HEK293 (cell line): ENCODE results near the gene RCC1.

Experiments used
- CTCF ChIA-PET: fragments of 350-600 bp; formaldehyde crosslinking; extraction: SDS; loops from one replicate; lab custom pipeline; 2021; ENCODE audit warnings: antibody characterized with exemption; lab: Yijun Ruan, JAX
- POLR2A ChIA-PET: fragments of 300-600 bp; formaldehyde crosslinking; extraction: SDS; loops from one replicate; lab custom pipeline; 2020; ENCODE audit warnings: antibody characterized with exemption, inconsistent platforms; lab: Yijun Ruan, JAX
- H3K27ac ChIP-seq: fragments of 200-500 bp; sonication (Bioruptor generic); 2 replicates; pipeline ENCODE4 v1.5.1; 2014; ENCODE audit warnings: low read depth, low read length, control low read depth, inconsistent platforms; ENCODE audit errors: extremely low read depth
- H3K36me3 ChIP-seq, 2 experiments: fragments of 200-500 bp in 1 of 2; sonication (Bioruptor generic) in 1 of 2; 1 replicate in 1 of 2; 2 replicates in 1 of 2; pipeline ENCODE4 v1.5.1; 2014 to 2017; ENCODE audit warnings: inconsistent platforms in 2 of 2, low read length in 2 of 2; ENCODE audit not compliant: control insufficient read depth in 2 of 2, insufficient read depth in 1 of 2
- H3K4me1 ChIP-seq: fragments of 200-500 bp; sonication (Bioruptor generic); 2 replicates; pipeline ENCODE4 v1.5.1; 2014; ENCODE audit warnings: mild to moderate bottlenecking, low read length, inconsistent platforms; ENCODE audit not compliant: control insufficient read depth, insufficient read depth
- H3K4me3 ChIP-seq: 2 replicates; pipeline ENCODE4 v1.5.1; 2011; ENCODE audit warnings: low read depth, mild to moderate bottlenecking, control low read depth, low read length, moderate library complexity
- H3K9me3 ChIP-seq: fragments of 200-500 bp; sonication (Bioruptor generic); 2 replicates; pipeline ENCODE4 v1.5.1; 2014; ENCODE audit warnings: low read depth, low read length, inconsistent platforms; ENCODE audit not compliant: control insufficient read depth, insufficient read depth
- BCL11B ChIP-seq: fragments of 450-650 bp; formaldehyde crosslinking; IDR thresholded peaks from 2 replicates; pipeline ENCODE4 v1.5.1; 2016; ENCODE audit warnings: low read depth, missing biosample characterization, missing genetic modification characterization
- CTCF ChIP-seq: fragments of 450-650 bp; formaldehyde crosslinking; IDR thresholded peaks from 2 replicates; pipeline ENCODE4 v1.5.1; 2016; ENCODE audit warnings: missing biosample characterization, missing genetic modification characterization
- HOXA7 ChIP-seq: sonication (generic); formaldehyde crosslinking; IDR thresholded peaks from 2 replicates; pipeline ENCODE4 v1.8.1; 2022; ENCODE audit warnings: missing genetic modification reagents, borderline replicate concordance
- IKZF3 ChIP-seq: fragments of 450-650 bp; IDR thresholded peaks from 2 replicates; pipeline ENCODE4 v1.5.0; 2018; ENCODE audit warnings: missing biosample characterization, mild to moderate bottlenecking, missing genetic modification characterization, moderate library complexity
- KLF17 ChIP-seq: fragments of 450-650 bp; formaldehyde crosslinking; IDR thresholded peaks from 2 replicates; pipeline ENCODE4 v1.5.1; 2016; ENCODE audit warnings: missing biosample characterization, missing genetic modification characterization
- MYNN ChIP-seq: fragments of 450-650 bp; formaldehyde crosslinking; IDR thresholded peaks from 2 replicates; pipeline ENCODE4 v1.5.1; 2016; ENCODE audit warnings: missing biosample characterization, missing genetic modification characterization, borderline replicate concordance
- PRDM10 ChIP-seq: fragments of 450-650 bp; formaldehyde crosslinking; IDR thresholded peaks from 2 replicates; pipeline ENCODE4 v1.5.1; 2016; ENCODE audit warnings: missing biosample characterization, missing genetic modification characterization
- SP3 ChIP-seq: fragments of 450-650 bp; formaldehyde crosslinking; IDR thresholded peaks from 2 replicates; pipeline ENCODE4 v1.5.1; 2016; ENCODE audit warnings: missing biosample characterization, missing genetic modification characterization
- SP7 ChIP-seq: fragments of 450-650 bp; formaldehyde crosslinking; IDR thresholded peaks from 2 replicates; pipeline ENCODE4 v1.5.1; 2016; ENCODE audit warnings: missing biosample characterization, missing genetic modification characterization
- ZBTB11 ChIP-seq: fragments of 450-650 bp; formaldehyde crosslinking; conservative IDR thresholded peaks from 2 replicates; pipeline ENCODE4 v1.5.1; 2016; ENCODE audit warnings: low read depth, missing biosample characterization, missing genetic modification characterization
- ZBTB8A ChIP-seq: fragments of 450-650 bp; formaldehyde crosslinking; IDR thresholded peaks from 2 replicates; pipeline ENCODE4 v1.5.1; 2016; ENCODE audit warnings: missing biosample characterization, missing genetic modification characterization
- ZFHX2 ChIP-seq: fragments of 450-650 bp; formaldehyde crosslinking; conservative IDR thresholded peaks from 2 replicates; pipeline ENCODE4 v1.5.1; 2016; ENCODE audit warnings: missing biosample characterization, missing genetic modification characterization
- ZIC2 ChIP-seq: fragments of 450-650 bp; formaldehyde crosslinking; IDR thresholded peaks from 2 replicates; pipeline ENCODE4 v1.5.1; 2016; ENCODE audit warnings: missing biosample characterization, missing genetic modification characterization
- ZNF157 ChIP-seq: fragments of 450-650 bp; formaldehyde crosslinking; IDR thresholded peaks from 2 replicates; pipeline ENCODE4 v1.5.1; 2016; ENCODE audit warnings: missing biosample characterization, missing genetic modification characterization
- ZNF266 ChIP-seq: fragments of 450-650 bp; formaldehyde crosslinking; IDR thresholded peaks from 2 replicates; pipeline ENCODE4 v1.5.1; 2016; ENCODE audit warnings: missing biosample characterization, missing genetic modification characterization, low read depth
- ZNF416 ChIP-seq: fragments of 450-650 bp; formaldehyde crosslinking; IDR thresholded peaks from 2 replicates; pipeline ENCODE4 v1.5.1; 2016; ENCODE audit warnings: missing biosample characterization, missing genetic modification characterization
- ZNF510 ChIP-seq: fragments of 450-650 bp; formaldehyde crosslinking; IDR thresholded peaks from 2 replicates; pipeline ENCODE4 v1.5.1; 2018; ENCODE audit warnings: mild to moderate bottlenecking, missing genetic modification characterization, missing biosample characterization; ENCODE audit not compliant: insufficient replicate concordance
- ZNF529 ChIP-seq: fragments of 450-650 bp; formaldehyde crosslinking; IDR thresholded peaks from 2 replicates; pipeline ENCODE4 v1.5.1; 2017; ENCODE audit warnings: missing genetic modification characterization, missing biosample characterization; ENCODE audit not compliant: insufficient replicate concordance
- ZNF561 ChIP-seq: fragments of 450-650 bp; IDR thresholded peaks from 2 replicates; pipeline ENCODE4 v1.5.1; 2018; ENCODE audit warnings: missing biosample characterization, missing genetic modification characterization, borderline replicate concordance
- ZNF600 ChIP-seq: fragments of 450-650 bp; formaldehyde crosslinking; IDR thresholded peaks from 2 replicates; pipeline ENCODE4 v1.5.1; 2016; ENCODE audit warnings: missing biosample characterization, missing genetic modification characterization
- ZSCAN30 ChIP-seq: fragments of 450-650 bp; IDR thresholded peaks from 2 replicates; pipeline ENCODE4 v1.5.1; 2018; ENCODE audit warnings: missing biosample characterization, mild to moderate bottlenecking, missing genetic modification characterization, moderate library complexity
- TF ChIP-seq, protein P1 (sequence below): fragments of 450-650 bp; formaldehyde crosslinking; IDR thresholded peaks from 2 replicates; pipeline ENCODE4 v1.5.1; 2017; ENCODE audit warnings: missing biosample characterization, mild to moderate bottlenecking, missing genetic modification characterization, moderate library complexity

Gene RCC1

DNA sequence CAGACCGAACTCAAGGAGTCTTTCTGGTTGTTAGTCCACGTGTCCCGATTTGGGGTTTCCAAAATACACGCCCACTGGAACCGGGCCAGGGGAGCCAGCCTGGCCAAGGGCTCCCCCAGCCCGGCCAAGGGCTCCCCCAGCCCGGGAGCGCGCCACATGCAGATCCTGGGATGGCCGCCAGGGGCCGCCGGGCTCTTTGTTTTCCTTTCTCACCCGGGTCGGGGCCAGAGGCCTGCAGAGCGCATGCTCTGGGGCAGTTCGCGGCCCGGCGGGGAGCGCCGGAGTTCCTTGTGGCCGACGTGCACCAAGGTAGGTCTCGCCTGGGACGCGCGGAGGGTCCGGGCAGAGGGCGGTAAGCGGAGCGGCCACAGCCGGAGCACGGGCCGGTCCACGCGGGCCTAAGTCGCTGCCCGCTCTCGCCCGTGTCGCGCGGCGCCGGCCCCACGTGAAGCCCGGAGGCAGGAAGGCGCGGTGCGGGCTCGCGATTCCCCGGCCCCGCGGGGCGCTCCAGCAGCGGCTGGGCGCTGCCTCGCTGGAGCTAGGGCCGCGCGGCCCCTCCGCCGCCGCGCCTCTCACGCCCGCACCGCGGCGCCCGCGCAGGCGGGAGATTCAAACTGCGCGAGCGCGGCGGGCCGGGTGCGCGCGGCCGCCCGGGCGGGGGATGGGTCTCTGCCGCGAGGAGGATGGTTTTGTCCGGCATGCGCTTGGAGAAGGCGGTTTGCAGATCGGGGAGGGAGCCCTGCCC, 12.3 kb downstream of the RCC1 start:
- H3K36me3 ChIP-seq = peaks cover 5 to 35% of the 10 kb centered on the region in 2 experiments; a peak in 2 of 3 replicates
- no peaks in the 10 kb centered on the region for H3K4me1 ChIP-seq
- H3K4me3 ChIP-seq = peak overlapping the region; percentile 71
- no peaks in the 10 kb centered on the region for H3K9me3 ChIP-seq
- ChIA-PET CTCF (interaction anchor here (0.6 to 1.2 kb wide), 9 partner anchors 10 to 359 kb away, joined by 3 to 4 read pairs (median 3); no protein-coding TSS in a partner anchor), POLR2A (interaction anchor here (0.6 to 5.7 kb wide), 4 partner anchors 11 to 159 kb away, joined by 3 to 34 read pairs (median 7); partner anchors contain the start of gene RCC1)
- peak overlapping the region; percentile 94 for H3K27ac ChIP-seq
- TF ChIP-seq ZNF157 (no peak), ZIC2 (tag by site-specific recombination) (peak; percentile 15; the same call in 1 of the 2 replicates), PRDM10 (tag by site-specific recombination) (peak; percentile 80; the same call in 1 of the 2 replicates), ZNF510 (no peak), ZNF416 (tag by site-specific recombination) (no peak), ZNF600 (0 out of 2 replicates have a peak, but pooled peaks have one; percentile 5), ZNF266 (no peak), ZBTB11 (no peak; the same call in 1 of the 2 replicates), ZBTB8A (tag by site-specific recombination) (peak; percentile 100), SP7 (tag by site-specific recombination) (0 out of 2 replicates have a peak, but pooled peaks have one; percentile 16), HOXA7 (CRISPR knock-in tag) (no peak), ZNF529 (tag by site-specific recombination) (no peak), ZSCAN30 (tag by site-specific recombination) (peak; percentile 72; the same call in 1 of the 2 replicates), ZFHX2 (tag by site-specific recombination) (no peak), ZNF561 (tag by site-specific recombination) (peak; percentile 58), CTCF (tag by site-specific recombination) (peak; percentile 93), BCL11B (peak; percentile 53; the same call in 1 of the 2 replicates), MYNN (tag by site-specific recombination) (no peak), KLF17 (tag by site-specific recombination) (0 out of 2 replicates have a peak, but pooled peaks have one; percentile 35), IKZF3 (tag by site-specific recombination) (0 out of 2 replicates have a peak, but pooled peaks have one; percentile 1), SP3 (tag by site-specific recombination) (no peak; the same call in 1 of the 2 replicates)
- TF ChIP-seq, protein P1, sequence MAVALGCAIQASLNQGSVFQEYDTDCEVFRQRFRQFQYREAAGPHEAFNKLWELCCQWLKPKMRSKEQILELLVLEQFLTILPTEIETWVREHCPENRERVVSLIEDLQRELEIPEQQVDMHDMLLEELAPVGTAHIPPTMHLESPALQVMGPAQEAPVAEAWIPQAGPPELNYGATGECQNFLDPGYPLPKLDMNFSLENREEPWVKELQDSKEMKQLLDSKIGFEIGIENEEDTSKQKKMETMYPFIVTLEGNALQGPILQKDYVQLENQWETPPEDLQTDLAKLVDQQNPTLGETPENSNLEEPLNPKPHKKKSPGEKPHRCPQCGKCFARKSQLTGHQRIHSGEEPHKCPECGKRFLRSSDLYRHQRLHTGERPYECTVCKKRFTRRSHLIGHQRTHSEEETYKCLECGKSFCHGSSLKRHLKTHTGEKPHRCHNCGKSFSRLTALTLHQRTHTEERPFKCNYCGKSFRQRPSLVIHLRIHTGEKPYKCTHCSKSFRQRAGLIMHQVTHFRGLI = peak; percentile 76
